PC-3 (cell line): ENCODE measurements around the gene SPDYE2.
"Not testable (repeated sequence)": the region's sequence is repeated elsewhere in the genome, so short reads cannot be mapped to it uniquely, and the experiment has no call there.

ENCODE experiments used
- EZH2 ChIP-seq: fragments of 300-600 bp; sonication (generic); IDR thresholded peaks from one replicate; pipeline ENCODE4 v1.6.1; 2017; ENCODE audit warnings: antibody characterized with exemption, mild to moderate bottlenecking, low read length; ENCODE audit not compliant: unreplicated experiment
- TF ChIP-seq, protein P1 (sequence below): fragments of 300-600 bp; sonication (generic); conservative IDR thresholded peaks from 2 replicates; pipeline ENCODE4 v1.5.1; 2017; ENCODE audit warnings: antibody characterized with exemption, low read depth, mild to moderate bottlenecking, low read length

DNA sequence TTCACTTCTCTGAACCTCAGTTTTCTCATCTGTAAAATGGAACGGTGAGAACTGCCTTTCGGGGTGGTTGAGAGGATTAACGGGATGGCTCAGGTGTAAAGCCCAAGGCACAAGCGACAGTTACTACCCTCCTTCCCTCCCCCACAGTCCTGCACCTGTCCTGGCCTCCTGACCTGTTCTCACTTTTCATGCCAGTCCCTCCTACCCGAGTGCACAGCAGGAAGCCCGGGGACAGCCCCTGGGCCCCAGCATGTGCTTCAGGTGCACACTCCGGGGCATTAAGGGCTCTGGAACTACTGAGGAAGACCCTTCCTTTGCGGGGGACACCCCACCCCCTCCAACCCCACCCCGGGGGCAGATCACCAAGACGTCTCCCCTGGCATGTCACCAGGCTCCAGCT lies 34.1 kb upstream of the SPDYE2 start:
- TF ChIP-seq, protein P1, sequence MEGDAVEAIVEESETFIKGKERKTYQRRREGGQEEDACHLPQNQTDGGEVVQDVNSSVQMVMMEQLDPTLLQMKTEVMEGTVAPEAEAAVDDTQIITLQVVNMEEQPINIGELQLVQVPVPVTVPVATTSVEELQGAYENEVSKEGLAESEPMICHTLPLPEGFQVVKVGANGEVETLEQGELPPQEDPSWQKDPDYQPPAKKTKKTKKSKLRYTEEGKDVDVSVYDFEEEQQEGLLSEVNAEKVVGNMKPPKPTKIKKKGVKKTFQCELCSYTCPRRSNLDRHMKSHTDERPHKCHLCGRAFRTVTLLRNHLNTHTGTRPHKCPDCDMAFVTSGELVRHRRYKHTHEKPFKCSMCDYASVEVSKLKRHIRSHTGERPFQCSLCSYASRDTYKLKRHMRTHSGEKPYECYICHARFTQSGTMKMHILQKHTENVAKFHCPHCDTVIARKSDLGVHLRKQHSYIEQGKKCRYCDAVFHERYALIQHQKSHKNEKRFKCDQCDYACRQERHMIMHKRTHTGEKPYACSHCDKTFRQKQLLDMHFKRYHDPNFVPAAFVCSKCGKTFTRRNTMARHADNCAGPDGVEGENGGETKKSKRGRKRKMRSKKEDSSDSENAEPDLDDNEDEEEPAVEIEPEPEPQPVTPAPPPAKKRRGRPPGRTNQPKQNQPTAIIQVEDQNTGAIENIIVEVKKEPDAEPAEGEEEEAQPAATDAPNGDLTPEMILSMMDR, result not testable (repeated sequence)
- TF ChIP-seq EZH2, result not testable (repeated sequence)
